GM21390 (cell line): ENCODE measurements around the gene MAML2.
A peak's percentile ranks its signal among the peaks of the same experiment; 100 is the strongest.
"Not testable (repeated sequence)": the region's sequence is repeated elsewhere in the genome, so short reads cannot be mapped to it uniquely, and the experiment has no call there.

Experiments
- ATAC-seq: cut with Tn5 transposase; IDR thresholded peaks from one replicate; pipeline ENCODE4 v1.9.1; 2021; ENCODE audit not compliant: unreplicated experiment

MAML2 gene

GRCh38 chr11:96272529-96273222 lies 70.3 kb downstream of the MAML2 start:
- peak; percentile 58 for ATAC-seq

DNA sequence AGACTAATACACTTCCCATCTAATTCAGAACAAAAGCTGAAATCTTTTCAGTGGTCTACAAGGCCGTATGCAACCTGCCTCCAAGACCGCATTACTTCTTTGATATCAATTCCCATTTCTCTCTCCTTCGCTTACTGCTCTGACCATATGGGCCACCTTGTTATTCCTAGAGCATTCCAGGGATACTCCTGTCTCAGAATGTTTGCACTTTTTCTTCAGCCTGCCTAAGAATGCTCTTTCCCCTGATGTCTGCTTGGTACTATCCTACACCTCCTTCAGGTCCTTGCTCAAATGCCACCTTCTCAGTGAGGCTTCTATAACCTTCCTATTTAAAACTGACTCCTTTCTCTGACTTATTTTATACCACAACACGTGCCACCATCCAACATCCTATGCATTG lies 71.2 kb downstream of the MAML2 start:
- no peak for ATAC-seq

- not testable (repeated sequence) for ATAC-seq
Measured at GRCh38 chr11:96271352-96271751, 71.6 kb downstream of the MAML2 start.

DNA sequence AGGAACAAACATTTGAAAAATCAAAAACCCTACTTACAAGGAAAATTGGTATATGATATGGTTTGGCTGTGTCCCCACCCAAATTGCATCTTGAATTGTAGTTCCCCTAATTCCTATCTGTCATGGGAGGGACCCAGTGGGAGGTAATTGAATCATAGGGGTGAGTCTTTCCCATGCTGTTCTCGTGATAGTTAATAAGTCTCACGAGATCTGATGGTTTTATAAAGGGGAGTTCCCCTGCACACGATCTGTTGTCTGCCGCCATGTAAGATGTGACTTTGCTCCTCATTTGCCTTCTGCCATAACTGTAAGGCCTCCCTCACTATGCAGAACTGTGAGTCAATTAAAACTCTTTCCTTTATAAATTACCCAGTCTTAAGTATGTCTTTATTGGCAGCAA lies 74.5 kb downstream of the MAML2 start:
- ATAC-seq, result not testable (repeated sequence)

GRCh38 chr11:96267496-96268032 lies 75.4 kb downstream of the MAML2 start:
- peak; percentile 96 for ATAC-seq

GRCh38 chr11:96267001-96267495 lies 75.9 kb downstream of the MAML2 start:
- ATAC-seq, result no peak

DNA sequence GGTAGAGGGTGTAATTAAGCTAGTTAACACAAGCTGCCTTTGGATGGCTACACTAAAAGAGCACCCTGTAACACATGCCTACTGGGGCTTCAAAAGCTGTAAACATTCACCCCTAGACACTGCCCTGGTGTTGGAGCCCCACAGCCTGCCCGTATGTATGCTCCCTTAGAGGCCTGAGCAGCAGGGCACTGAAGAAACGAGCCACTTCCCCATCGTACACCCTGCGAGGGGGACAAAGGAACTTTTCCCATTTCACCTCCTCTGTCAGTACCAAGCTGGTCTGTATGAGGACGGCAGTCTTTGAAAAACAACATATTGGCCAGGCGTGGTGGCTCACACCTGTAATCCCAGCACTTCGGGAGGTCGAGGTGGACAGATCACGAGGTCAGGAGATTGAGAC lies 77.0 kb downstream of the MAML2 start:
- ATAC-seq, result no peak

DNA sequence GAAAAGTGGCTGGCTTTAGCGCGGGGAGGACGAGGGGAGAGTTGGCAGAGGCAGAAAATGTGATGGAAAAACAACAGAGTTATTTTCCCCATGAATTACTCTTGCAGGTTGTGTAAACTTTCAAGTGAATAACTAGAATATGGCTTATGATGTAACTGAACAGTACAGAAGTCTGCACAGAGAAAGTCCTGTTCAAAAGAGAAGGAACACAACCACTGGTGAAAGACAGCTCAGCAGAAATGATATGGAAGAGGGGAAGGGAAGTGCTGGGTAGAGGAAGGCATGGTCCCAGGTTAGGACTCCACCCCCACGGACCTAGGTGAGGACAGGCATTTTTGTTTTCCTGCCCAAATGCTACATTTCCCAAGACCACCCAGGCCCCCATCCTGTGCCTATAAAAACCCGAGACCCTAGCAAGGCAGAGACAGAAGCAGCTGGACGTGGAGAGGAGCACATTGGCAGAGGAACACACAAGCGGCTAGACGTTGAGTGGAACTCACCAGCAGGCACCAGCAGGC lies 77.7 kb downstream of the MAML2 start:
- no peak for ATAC-seq

GRCh38 chr11:96264364-96264763 lies 78.6 kb downstream of the MAML2 start:
- ATAC-seq, result no peak

DNA sequence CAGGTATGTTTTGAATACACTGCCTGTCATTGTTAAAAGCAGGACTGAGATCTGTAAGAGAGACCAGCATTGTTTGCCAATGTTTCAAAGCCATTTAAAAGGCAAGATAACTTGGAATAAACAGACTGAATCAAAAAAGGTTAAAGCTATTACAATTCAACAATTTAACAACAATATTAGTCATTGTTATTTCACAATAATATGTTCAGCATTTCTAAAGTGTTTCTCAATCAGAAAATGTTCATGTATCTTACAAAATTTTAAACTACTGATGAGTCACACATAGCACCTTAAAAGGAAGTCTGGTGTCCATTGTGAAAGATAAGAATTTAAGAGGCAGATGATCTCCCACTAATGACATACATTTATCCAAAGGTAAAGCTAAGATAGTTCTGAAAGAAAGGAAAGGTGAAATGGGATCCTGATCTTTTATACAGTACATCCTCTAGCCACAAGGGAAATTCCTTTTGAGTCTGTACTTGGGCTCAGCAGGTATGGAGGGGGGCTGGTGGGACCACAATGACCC lies 79.7 kb downstream of the MAML2 start:
- ATAC-seq, result no peak

- ATAC-seq, result no peak
Measured at GRCh38 chr11:96260532-96260931, 82.5 kb downstream of the MAML2 start.

DNA sequence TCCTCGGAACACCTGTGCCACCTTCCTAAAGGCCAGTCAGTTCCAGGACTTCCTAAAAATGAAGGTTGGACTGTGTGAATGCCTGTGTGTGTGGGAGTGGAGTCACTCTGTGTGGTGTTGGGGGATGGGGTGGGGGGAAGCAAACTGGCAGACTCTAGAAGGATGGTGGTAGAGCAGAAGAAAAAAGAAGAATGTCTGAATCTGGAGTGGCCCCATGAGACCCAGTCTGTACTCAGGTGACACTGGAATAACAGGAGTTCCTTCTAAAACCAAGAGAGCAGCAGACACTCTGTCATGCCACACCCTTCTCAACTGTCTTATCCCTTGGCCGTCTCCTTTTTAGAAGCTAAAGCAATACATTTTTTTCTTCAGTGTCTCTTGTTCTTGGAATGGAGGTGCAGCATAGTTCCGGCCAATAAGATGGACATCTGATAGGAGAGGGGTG lies 82.9 kb downstream of the MAML2 start:
- no peak for ATAC-seq

DNA sequence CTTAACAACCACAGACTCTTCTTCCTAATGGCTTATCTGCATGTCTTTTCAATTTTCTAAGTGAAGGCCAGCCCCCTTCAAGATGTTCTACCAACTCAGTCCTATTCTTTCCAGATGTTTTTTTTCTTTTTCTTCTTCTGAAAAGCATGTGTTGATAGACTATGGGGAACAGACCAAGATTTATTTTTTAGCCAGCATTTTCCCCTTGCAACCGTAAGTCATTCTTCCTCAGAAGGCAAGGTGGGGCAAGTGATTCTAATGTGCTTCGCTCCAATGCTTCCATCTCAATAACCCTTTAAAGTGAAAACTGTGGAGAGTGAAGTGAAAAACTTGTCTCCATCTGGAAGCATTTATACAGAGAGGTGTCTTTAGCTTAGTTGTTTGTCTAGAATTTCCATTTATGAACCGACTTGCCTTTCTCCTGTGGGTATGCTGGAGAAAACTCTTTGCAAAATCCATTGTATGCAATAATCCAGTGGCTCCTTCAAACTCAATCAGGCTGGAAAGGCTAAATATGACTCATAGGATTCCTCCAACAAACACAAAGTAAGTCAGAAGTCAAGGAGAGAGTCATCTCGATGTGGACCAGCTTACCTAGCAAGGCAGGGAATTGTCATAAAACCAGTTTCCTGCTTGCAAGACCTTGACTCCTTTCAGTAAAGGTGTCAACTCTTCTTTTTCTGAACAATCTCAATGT lies 83.7 kb downstream of the MAML2 start:
- ATAC-seq, result no peak

GRCh38 chr11:96257972-96258934 lies 84.7 kb downstream of the MAML2 start:
- ATAC-seq, result peak; percentile 75

DNA sequence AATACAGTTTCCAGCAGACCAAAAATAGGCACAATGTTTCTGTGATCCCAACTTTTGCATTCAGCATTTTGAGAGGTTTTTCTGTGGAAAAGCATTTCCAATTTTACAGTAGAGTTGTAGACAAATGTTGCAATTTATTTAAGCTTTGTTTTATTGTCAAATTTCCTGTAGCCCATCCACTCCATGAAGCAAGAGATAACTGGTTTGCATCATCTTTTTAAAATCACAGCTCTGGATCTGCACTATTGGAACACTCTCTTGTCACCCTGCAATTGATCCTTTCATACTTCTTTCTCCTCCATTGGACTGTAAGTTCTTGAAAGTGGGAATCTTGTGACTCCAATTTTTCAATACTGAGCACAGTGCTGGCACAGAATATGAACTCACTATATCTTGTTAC lies 86.0 kb downstream of the MAML2 start:
- ATAC-seq, result no peak

DNA sequence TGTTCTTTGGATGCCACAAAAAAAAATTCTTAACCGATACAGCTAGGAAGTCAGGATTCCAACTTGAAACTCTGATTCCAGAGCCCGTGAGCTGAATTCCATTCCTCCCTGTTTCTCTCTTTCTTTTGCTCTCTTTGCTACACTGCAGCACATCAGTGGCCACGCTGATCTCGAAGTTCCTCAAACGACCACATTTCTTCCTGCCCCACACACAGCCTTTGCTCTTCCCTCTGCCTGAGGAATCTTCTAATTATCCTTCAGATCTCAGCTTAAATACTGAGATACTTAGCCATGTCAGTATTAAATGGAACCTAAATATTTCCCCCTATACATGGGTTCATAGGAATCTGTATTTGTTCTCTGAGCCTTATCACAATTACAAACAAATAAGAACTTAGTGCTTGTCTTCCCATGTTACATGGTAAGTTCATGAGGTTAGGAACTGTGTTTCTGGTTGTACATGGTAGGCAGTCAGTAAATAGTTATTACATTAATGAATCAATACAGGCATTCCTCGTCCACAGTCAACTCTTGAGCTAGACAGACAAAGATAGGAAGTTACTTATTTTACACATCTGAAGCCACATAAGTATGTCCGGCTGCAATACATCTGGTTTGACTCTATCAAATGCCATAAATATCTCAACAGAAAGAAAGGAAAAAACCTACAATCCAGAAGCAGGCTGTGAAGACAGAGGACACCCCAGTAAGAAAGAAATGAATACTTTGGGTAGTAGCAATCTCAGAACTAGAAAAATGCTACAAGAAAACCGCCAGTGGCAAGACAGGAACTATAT lies 86.6 kb downstream of the MAML2 start:
- ATAC-seq, result no peak

DNA sequence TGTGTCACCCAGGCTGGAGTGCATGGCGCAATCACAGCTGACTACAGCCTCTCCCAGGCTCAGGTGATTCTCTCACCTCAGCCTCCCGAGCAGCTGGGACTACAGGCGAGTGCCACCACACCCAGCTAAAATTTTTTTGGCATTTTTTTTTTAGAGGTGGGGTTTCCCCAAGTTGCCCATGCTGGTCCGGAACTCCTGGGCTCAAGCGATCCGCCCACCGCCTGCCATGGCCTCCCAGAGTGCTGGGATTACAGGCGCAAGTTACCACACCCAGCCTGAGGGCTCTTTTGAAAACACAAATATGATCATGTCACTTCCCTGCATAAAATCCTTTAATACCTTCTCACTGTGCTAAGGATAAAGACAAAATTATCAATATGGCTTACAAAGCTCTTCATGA lies 88.1 kb downstream of the MAML2 start:
- no peak for ATAC-seq

- ATAC-seq, result peak; percentile 71
Measured at GRCh38 chr11:96254087-96254486, 88.9 kb downstream of the MAML2 start.

DNA sequence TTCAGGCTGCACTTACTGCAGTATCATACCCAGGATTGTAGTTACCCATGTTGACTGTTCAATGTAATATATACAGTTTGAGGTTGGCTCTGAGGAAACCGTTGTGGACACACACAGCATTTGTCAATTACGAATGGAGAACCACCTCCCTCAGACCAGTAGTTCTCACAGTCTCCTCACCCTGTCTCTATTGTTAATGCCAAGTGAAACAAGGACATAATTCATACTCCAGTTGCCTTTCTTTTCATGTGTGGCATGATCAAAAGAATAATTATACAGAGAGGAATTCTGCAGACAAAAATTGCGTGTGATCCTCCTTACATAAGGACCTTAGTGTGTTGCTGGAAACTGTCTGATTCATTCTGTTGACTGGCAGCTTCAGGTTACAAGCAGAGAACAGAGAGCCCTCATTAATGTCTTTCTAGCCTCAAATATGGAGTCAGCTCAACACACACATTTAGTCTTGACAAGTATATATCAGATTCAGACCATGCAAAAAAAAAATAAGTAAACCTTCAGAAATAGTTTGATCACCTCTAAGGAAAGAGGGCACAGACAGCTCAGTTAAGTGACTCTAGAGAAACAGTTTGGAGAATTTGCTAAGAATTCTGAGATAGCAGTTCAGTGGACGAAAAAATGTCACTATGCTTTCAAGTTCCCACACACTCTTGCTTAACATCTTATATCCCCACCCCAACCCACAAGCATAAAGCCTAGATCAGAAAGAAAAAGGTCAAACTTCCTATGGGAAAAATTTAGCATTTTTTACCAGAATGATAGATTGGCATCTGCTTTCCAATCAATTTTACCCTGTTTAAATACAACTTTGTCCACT lies 96.1 kb downstream of the MAML2 start:
- no peak for ATAC-seq
